HG03378 (cell line): Measurements from ENCODE around the gene SNRNP48.

Source experiments
- ATAC-seq: cut with Tn5 transposase; IDR thresholded peaks from one replicate; pipeline ENCODE4 v1.9.1; 2021; ENCODE audit warnings: mild to moderate bottlenecking, moderate library complexity; ENCODE audit not compliant: unreplicated experiment

Gene SNRNP48

GRCh38 chr6:7559196-7559595 is 30.8 kb upstream of the SNRNP48 start:
- no peak for ATAC-seq

- ATAC-seq = no peak
Observed at GRCh38 chr6:7559651-7560385, 30.2 kb upstream of the SNRNP48 start.

GRCh38 chr6:7561153-7561964 is 28.6 kb upstream of the SNRNP48 start:
- ATAC-seq = no peak

- no peak for ATAC-seq
Observed at GRCh38 chr6:7562769-7563168, 27.2 kb upstream of the SNRNP48 start.

GRCh38 chr6:7566107-7566506 is 23.9 kb upstream of the SNRNP48 start:
- ATAC-seq = no peak

- ATAC-seq = no peak
Observed at GRCh38 chr6:7566617-7567173, 23.3 kb upstream of the SNRNP48 start.

- ATAC-seq = no peak
Observed at GRCh38 chr6:7568021-7568420, 22.0 kb upstream of the SNRNP48 start.

- ATAC-seq = no peak
Observed at GRCh38 chr6:7569082-7569481, 20.9 kb upstream of the SNRNP48 start.

GRCh38 chr6:7572213-7572943 is 17.6 kb upstream of the SNRNP48 start:
- no peak for ATAC-seq

GRCh38 chr6:7574500-7574899 is 15.5 kb upstream of the SNRNP48 start:
- no peak for ATAC-seq

GRCh38 chr6:7578516-7578915 is 11.5 kb upstream of the SNRNP48 start:
- no peak for ATAC-seq

GRCh38 chr6:7578931-7579330 is 11.1 kb upstream of the SNRNP48 start:
- no peak for ATAC-seq

GRCh38 chr6:7579851-7580250 is 10.1 kb upstream of the SNRNP48 start:
- no peak for ATAC-seq

GRCh38 chr6:7580537-7580926 is 9.5 kb upstream of the SNRNP48 start:
- ATAC-seq = no peak

- ATAC-seq = no peak
Observed at GRCh38 chr6:7580927-7581618, 8.9 kb upstream of the SNRNP48 start.

GRCh38 chr6:7585287-7585930 is 4.6 kb upstream of the SNRNP48 start:
- ATAC-seq = no peak

- no peak for ATAC-seq
Observed at GRCh38 chr6:7587631-7588100, 2.3 kb upstream of the SNRNP48 start.

- no peak for ATAC-seq
Observed at GRCh38 chr6:7588506-7588905, 1.5 kb upstream of the SNRNP48 start.

GRCh38 chr6:7589221-7589620 is 777 bp upstream of the SNRNP48 start:
- no peak for ATAC-seq

- ATAC-seq = no peak
Observed at GRCh38 chr6:7590918-7591302, 912 bp downstream of the SNRNP48 start.
